ENCODE data around the gene STX19.

DNA sequence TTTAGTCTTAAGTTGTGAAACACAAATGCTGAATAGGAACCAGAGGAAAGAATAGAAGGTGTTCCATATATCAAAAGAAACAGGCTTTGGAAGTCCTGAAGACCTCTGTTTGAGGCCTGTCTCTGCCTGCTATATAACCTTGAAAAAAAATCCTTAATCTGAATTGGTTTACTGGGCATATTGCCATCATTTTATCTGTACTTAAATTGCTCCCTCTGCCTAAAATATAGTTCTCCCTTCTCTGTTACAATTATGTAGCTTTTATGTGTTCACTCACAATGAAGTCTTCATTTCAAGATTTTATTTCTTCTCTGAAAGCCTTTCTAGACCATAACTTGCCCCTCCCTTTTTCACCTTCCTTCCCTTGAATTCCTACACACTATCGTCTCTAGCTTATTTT lies 27.2 kb downstream of the STX19 start:
- TF ChIP-seq, protein P1, sequence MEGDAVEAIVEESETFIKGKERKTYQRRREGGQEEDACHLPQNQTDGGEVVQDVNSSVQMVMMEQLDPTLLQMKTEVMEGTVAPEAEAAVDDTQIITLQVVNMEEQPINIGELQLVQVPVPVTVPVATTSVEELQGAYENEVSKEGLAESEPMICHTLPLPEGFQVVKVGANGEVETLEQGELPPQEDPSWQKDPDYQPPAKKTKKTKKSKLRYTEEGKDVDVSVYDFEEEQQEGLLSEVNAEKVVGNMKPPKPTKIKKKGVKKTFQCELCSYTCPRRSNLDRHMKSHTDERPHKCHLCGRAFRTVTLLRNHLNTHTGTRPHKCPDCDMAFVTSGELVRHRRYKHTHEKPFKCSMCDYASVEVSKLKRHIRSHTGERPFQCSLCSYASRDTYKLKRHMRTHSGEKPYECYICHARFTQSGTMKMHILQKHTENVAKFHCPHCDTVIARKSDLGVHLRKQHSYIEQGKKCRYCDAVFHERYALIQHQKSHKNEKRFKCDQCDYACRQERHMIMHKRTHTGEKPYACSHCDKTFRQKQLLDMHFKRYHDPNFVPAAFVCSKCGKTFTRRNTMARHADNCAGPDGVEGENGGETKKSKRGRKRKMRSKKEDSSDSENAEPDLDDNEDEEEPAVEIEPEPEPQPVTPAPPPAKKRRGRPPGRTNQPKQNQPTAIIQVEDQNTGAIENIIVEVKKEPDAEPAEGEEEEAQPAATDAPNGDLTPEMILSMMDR (IDR thresholded peaks at IDR 0.05) = no peak
- TF ChIP-seq POLR2AphosphoS5 (IDR thresholded peaks at IDR 0.05) (no peak), POLR2A (IDR thresholded peaks at IDR 0.05) (no peak)

Data from breast epithelium (tissue), 3 donors.